ENCODE data around the gene TRIM33. TPM values are rescaled to one million over a fixed set of nuclear protein-coding genes. Genes with fewer than 3 reads are reported as not detected.

Gene TRIM33
- total and polyA plus RNA-seq, 2 donors (not counting 3 experiments of a cell fraction or from before 2014, with no cell fraction given): 10.3 to 29.1 TPM

DNA sequence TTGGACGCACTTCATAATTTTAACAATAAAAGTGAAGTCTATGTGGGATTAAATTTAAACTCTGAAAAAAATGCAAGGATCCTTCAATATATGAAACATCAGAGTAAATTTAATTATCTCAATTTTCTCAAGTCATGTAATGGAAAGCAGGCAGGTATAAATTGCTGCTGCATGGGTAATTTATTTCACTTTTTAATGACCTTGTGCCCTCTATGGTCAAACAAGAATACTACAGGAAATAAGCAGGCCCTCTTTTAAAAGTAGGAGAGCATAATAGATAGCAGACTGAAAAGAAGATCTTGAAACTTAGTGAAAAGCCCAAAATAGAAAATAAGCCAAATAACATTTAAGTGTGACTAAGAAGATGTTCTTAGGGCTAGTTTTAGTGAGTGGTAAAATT is 47.5 kb upstream of the TRIM33 start:
- no peak overlapping the region for H3K4me2 ChIP-seq (ENCODE audit: insufficient read depth, low read length)
- H3K9me1 ChIP-seq (replicated peaks; ENCODE audit: control insufficient read depth, extremely low read depth, insufficient read depth, low read length): no peaks in the 10 kb centered on the region
- no peaks in the 10 kb centered on the region for H3K4me1 ChIP-seq (ENCODE audit: control insufficient read depth, extremely low read depth, insufficient read depth, low read length)
- no TSS peak for BruUV-seq (replicated peaks)
- H2AFZ ChIP-seq (ENCODE audit: low read depth, low read length): no peak overlapping the region
- ChIA-PET CTCF (no interaction called here), POLR2A (no interaction called here)
- H3K27ac ChIP-seq (ENCODE audit: insufficient read depth, low read depth, low read length): no peak overlapping the region
- no peaks in the 10 kb centered on the region for H3K36me3 ChIP-seq (ENCODE audit: control insufficient read depth in 2 of 2, extremely low read depth in 1 of 2, insufficient read depth in 2 of 2, low read length in 2 of 2)
- DNase-seq (ENCODE audit: low read depth, low spot score) (no peak), FAIRE-seq (no peak)
- H3K79me2 ChIP-seq (ENCODE audit: control insufficient read depth, insufficient read depth, low read length): no peaks in the 10 kb centered on the region
- H4K20me1 ChIP-seq (replicated peaks; ENCODE audit: control insufficient read depth, extremely low read depth, insufficient read depth, low read length): no peaks in the 10 kb centered on the region
- dilution Hi-C loops (cut with MboI; ENCODE audit: extremely low pct_ligation_motif_present, low sequenced_read_pairs) (no loop called here), intact Hi-C loops (cut with micrococcal nuclease) (loop anchor here (5.0 kb wide), 1 partner anchor 211 kb away; no protein-coding TSS in a partner anchor)
- no peaks in the 10 kb centered on the region for H3K9me3 ChIP-seq (replicated peaks; ENCODE audit: control insufficient read depth, insufficient read depth, low read length)
- TF ChIP-seq MAX (IDR thresholded peaks at IDR 0.05; ENCODE audit: insufficient read depth, insufficient read length) (no peak), GATA2 (IDR thresholded peaks at IDR 0.05; ENCODE audit: insufficient read depth, insufficient read length, low read depth, low read length) (no peak), EZH2 (IDR thresholded peaks at IDR 0.05; ENCODE audit: borderline replicate concordance, low read depth, low read length, severe bottlenecking) (no peak), FOS (IDR thresholded peaks at IDR 0.05; ENCODE audit: borderline replicate concordance, insufficient read depth, low read length) (no peak), POLR2A (IDR thresholded peaks at IDR 0.05; ENCODE audit: low read depth, low read length) (no peak), JUN (IDR thresholded peaks at IDR 0.05; ENCODE audit: borderline replicate concordance, insufficient read depth, insufficient read length, low read depth) (no peak), POLR2AphosphoS5 (IDR thresholded peaks at IDR 0.05; ENCODE audit: insufficient read depth, low read depth, low read length) (no peak)
- no peak overlapping the region for H3K9ac ChIP-seq (replicated peaks; ENCODE audit: extremely low read depth, insufficient read depth, low read length)
- no peak overlapping the region for H3K4me3 ChIP-seq (replicated peaks in 1 of 3; ENCODE audit: insufficient read depth in 1 of 3, low read depth in 1 of 3, low read length in 3 of 3)
- H3K27me3 ChIP-seq (ENCODE audit: control insufficient read depth in 2 of 2, insufficient read depth in 2 of 2, low read length in 2 of 2): no peaks in the 10 kb centered on the region

GRCh38 chr1:114554577-114554976 is 43.6 kb upstream of the TRIM33 start:
- Histone ChIP-seq H3K9me3 (replicated peaks; ENCODE audit: control insufficient read depth, insufficient read depth, low read length) (no peaks in the 10 kb centered on the region), H3K36me3 (ENCODE audit: control insufficient read depth in 2 of 2, extremely low read depth in 1 of 2, insufficient read depth in 2 of 2, low read length in 2 of 2) (no peaks in the 10 kb centered on the region), H2AFZ (ENCODE audit: low read depth, low read length) (no peak overlapping the region), H4K20me1 (replicated peaks; ENCODE audit: control insufficient read depth, extremely low read depth, insufficient read depth, low read length) (no peaks in the 10 kb centered on the region), H3K4me1 (ENCODE audit: control insufficient read depth, extremely low read depth, insufficient read depth, low read length) (no peaks in the 10 kb centered on the region), H3K79me2 (ENCODE audit: control insufficient read depth, insufficient read depth, low read length) (no peaks in the 10 kb centered on the region), H3K9ac (replicated peaks; ENCODE audit: extremely low read depth, insufficient read depth, low read length) (no peak overlapping the region), H3K27ac (ENCODE audit: insufficient read depth, low read depth, low read length) (no peak overlapping the region), H3K4me3 (replicated peaks in 1 of 3; ENCODE audit: insufficient read depth in 1 of 3, low read depth in 1 of 3, low read length in 3 of 3) (no peak overlapping the region), H3K9me1 (replicated peaks; ENCODE audit: control insufficient read depth, extremely low read depth, insufficient read depth, low read length) (no peaks in the 10 kb centered on the region), H3K4me2 (ENCODE audit: insufficient read depth, low read length) (no peak overlapping the region), H3K27me3 (ENCODE audit: control insufficient read depth in 2 of 2, insufficient read depth in 2 of 2, low read length in 2 of 2) (no peaks in the 10 kb centered on the region)
- POLR2A ChIA-PET: no interaction called here
- intact Hi-C loops (cut with micrococcal nuclease): no loop called here
- CTCF ChIA-PET: no interaction called here
- FAIRE-seq (no peak), DNase-seq (ENCODE audit: low read depth, low spot score) (no peak)
- BruUV-seq (replicated peaks): no TSS peak
- TF ChIP-seq MYC (IDR thresholded peaks at IDR 0.05; ENCODE audit: low read depth, low read length) (no peak), EZH2 (IDR thresholded peaks at IDR 0.05; ENCODE audit: borderline replicate concordance, low read depth, low read length, severe bottlenecking) (no peak), GATA2 (IDR thresholded peaks at IDR 0.05; ENCODE audit: insufficient read depth, insufficient read length, low read depth, low read length) (no peak), POLR2A (IDR thresholded peaks at IDR 0.05; ENCODE audit: low read depth, low read length) (no peak), MAX (IDR thresholded peaks at IDR 0.05; ENCODE audit: insufficient read depth, insufficient read length) (no peak), JUN (IDR thresholded peaks at IDR 0.05; ENCODE audit: borderline replicate concordance, insufficient read depth, insufficient read length, low read depth) (no peak), FOS (IDR thresholded peaks at IDR 0.05; ENCODE audit: borderline replicate concordance, insufficient read depth, low read length) (no peak), POLR2AphosphoS5 (IDR thresholded peaks at IDR 0.05; ENCODE audit: insufficient read depth, low read depth, low read length) (no peak)
- TF ChIP-seq, protein P1, sequence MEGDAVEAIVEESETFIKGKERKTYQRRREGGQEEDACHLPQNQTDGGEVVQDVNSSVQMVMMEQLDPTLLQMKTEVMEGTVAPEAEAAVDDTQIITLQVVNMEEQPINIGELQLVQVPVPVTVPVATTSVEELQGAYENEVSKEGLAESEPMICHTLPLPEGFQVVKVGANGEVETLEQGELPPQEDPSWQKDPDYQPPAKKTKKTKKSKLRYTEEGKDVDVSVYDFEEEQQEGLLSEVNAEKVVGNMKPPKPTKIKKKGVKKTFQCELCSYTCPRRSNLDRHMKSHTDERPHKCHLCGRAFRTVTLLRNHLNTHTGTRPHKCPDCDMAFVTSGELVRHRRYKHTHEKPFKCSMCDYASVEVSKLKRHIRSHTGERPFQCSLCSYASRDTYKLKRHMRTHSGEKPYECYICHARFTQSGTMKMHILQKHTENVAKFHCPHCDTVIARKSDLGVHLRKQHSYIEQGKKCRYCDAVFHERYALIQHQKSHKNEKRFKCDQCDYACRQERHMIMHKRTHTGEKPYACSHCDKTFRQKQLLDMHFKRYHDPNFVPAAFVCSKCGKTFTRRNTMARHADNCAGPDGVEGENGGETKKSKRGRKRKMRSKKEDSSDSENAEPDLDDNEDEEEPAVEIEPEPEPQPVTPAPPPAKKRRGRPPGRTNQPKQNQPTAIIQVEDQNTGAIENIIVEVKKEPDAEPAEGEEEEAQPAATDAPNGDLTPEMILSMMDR (IDR thresholded peaks at IDR 0.05; ENCODE audit: extremely low read depth in 1 of 2, insufficient read depth in 1 of 2, low read depth in 1 of 2, low read length in 2 of 2): no peak
- dilution Hi-C loops (cut with MboI; ENCODE audit: extremely low pct_ligation_motif_present, low sequenced_read_pairs): no loop called here

Data from endothelial cell of umbilical vein (primary cell).